Fibroblast of gingiva (primary cell): ENCODE measurements around the gene INSC.
A peak's percentile ranks its signal among the peaks of the same experiment; 100 is the strongest.

Experiments used
- DNase-seq: peaks from one replicate; pipeline ENCODE4 v3.0.0-alpha.2; 2011; ENCODE audit warnings: low read depth

Gene INSC

DNA sequence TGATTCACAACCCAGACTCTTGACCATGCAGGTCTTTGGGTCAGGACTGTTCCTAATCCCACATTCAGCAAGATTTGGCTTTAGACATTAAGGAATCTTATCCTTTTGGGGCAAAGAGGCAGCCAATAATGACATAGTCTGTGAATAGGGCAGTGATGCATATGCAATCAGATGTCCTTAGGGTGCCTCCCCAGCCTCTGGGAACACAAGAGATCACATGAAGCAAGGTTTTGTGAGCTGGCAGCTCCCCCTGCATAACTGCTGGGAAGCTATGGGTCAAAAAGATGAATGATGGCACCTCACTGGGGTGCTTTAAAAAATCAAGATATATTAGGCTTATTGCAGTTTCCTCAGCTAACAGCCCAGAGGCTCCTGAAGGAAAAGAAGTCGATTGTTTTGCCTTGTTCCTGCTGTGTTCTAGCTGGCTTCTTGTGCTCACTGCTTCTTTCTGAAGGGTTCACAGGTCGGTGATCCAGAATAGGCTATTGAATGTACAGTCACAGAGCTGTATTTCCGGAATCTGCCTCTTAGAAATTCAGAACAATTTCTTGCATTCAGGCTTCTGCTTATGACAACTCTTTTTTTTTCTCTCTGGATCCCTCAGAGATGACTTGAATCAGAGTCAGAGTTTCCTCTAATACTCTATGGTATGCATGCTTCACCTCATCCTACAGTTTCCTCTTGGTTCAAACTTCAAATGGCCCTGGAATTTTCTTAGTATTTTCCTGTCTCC is 31.7 kb downstream of the INSC start:
- peak; percentile 77 for DNase-seq

DNA sequence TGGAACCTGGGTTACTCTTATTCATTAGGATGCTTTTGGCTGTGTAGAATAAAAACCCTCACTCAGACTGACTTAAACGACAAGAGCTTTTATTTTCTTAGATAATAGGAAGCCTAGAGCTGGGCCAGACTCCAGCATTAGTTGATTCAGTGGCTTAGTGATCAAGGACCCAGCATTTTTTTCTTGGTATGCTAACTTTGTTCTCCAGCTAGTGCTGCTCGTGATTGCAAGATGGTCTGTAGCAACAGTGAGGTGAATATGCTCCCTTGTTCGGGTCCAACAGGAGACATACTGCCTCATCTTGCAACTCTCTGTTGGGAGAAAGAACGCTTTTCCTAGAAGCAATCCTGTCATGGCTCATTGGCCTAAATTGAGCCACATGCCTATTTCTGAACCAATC is 33.4 kb downstream of the INSC start:
- DNase-seq = peak; percentile 47

DNA sequence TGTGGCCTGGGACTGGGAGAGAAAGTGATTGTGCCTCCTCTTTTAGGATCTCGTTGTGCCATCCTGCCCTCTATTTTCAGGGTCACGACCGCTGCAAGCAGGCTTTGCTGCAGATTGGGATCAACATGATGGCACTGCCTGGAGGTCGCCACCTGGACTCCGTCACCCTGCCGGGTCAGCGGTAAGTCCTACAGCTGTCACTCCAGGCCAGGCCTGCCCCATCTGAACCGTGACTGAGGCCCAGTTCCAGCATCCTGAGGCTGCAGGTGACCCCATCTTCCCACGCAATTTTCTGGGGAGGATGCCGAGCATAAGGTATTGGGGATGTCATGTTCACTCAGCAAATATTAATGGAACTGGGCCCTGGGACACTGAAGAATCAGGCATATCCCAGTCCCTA is 34.3 kb downstream of the INSC start:
- DNase-seq = no peak

- no peak for DNase-seq
Measured at GRCh38 chr11:15150507-15150906, 35.8 kb downstream of the INSC start.

DNA sequence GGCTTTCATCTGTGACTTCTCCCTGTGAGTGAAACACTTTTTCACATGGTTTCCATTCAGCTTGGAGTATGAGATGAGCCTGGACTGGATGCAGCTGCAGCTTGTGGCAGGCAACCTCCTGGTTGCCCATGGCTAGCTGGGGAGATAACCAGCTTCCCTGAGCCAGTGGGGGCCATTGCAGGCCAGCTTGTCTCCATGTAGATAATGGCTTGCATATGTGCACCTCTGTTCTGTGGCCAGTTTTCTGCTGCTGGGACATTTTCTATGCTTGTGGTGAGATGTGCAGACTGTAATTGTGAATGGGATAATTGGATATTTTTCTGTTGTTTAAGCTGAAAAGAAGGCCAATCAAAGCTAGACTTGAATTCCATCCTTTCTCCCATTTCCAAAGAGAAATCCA is 38.5 kb downstream of the INSC start:
- peak; percentile 36 for DNase-seq

GRCh38 chr11:15157181-15157580 is 42.5 kb downstream of the INSC start:
- DNase-seq = peak; percentile 87

DNA sequence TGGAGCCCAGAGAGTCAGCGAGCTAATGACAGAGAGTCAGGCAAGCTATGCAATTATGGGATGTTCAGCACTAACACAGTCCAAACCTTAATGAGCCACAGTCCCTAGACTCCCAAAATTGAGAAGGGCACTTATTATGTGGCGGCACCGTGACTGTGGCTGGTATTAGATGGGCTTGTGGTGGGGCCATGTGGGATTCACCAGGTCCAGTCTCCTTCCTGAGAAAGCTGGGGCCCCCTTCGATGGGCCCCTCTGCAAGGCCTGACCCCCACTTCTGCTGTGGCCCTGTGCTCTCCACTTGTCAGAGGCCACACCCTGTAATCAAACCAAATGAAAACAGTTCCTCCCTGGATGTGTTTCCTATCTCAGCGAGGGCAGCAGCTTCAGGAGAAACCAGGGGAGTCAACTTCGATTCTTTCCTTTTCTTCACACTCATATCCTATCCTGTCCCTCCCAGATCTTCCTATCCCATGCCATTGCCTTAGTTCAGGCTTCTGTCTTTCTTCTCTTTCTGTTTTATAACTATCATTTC is 42.9 kb downstream of the INSC start:
- DNase-seq = no peak

- peak; percentile 90 for DNase-seq
Measured at GRCh38 chr11:15158351-15159015, 43.8 kb downstream of the INSC start.

DNA sequence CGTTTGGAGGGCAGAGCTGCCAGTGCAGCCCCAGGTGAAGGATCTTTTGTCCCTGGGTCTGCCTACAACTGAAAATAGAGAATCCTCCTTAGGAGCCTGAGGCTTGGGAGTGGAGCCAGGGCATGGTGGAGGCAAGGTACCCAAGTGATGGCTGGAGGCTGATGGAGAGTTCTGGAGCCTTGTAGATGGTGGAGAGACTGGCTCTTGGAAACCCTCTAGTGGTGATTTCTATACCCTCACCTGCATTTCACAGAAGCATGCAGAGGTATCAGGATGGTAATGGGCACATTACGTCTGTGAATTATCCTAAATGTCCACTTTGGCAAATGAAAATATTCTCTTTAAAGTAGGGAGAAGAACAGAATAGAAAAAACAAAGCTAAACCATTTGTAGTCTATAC is 44.4 kb downstream of the INSC start:
- peak; percentile 50 for DNase-seq

- no peak for DNase-seq
Measured at GRCh38 chr11:15161790-15162189, 47.1 kb downstream of the INSC start.

DNA sequence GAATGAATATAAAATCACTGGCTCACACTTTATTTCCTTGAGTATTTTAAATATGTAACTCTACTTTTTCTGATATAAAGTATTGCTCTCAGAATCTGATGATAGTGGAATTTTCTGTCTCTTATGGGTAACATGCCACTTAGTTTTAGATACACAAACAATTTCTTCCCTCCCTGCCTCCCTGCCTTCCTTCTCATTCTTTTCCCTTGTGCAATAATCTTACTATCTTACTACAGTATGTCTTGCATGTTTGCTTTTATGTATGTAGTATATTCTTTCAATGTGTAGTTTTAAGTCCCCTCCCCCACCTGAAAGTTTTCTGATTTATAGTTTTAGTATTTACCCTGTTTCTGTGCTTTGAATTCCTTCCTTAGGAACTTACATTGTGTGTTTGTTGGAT is 48.4 kb downstream of the INSC start:
- peak; percentile 64 for DNase-seq

DNA sequence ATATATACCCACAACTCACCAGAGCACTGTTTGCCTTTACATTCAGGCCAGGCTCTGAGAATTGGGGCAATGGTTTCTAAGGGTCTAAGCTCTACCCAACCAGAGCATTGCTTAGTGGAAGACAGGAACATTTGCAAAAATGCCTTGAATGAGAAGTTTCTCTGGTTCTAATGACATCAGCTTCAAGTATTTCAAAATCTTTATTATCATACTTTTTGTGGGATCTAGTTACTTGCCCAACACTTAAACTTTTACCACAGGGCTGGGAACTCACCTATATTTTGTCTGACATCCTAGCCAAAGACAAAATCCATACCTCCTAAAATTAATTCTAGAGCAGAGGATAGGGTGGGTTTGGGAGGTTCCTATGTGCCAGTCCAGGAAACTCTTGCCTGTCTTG is 51.5 kb downstream of the INSC start:
- peak; percentile 51 for DNase-seq

DNA sequence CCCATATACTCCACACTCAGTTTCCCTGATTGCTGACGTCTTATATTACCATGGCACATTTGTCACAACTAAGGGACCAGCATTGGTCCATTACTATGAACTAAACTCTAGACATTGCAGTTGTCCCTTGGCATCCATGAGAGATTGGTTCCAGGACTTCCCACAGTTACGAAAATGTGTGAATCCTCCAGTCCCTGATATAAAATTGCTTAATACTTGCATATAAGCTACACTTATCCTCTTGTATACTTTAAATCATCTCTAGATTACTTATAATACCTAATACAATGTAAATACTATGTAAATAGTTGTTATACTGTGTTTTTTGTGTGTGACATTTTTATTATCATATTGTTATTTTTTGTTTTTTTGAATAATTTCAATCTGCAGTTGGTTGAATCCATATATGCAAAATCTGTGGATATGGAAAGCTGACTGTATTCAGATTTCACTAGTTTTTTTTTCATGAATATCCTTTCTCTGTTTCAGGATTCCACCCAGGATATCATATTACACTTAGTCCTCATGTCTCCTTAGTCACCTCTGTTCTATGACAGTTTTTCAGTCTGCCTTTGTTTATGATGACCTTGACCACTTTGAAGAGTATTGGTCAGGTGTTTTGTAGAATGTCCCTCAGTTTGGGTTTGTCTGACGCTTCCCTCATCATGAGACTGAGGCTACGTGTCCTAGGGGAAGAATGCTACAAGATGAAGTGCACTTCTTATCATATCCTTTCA is 55.3 kb downstream of the INSC start:
- DNase-seq = no peak

- no peak for DNase-seq
Measured at GRCh38 chr11:15170698-15171097, 56.0 kb downstream of the INSC start.

DNA sequence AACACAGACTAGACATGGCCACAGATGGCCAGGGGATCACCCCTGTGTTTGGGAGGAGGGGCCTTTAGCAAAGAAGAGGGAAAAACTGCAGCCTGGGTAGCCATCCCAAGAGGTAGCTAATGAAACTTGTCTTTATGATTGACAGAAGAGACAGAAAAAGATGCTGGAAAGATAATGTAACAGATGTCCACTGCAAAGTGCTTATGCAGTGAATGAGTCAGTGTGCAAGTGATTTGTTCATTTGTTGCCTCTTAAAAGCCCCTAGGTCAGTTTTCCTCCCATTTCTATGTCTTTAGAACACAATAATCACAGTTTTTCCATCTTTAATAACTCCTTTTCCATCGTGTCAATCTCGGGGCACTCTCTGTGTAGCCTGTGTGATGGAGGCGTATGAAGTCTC is 57.2 kb downstream of the INSC start:
- DNase-seq = no peak

- DNase-seq = no peak
Measured at GRCh38 chr11:15175831-15176230, 61.1 kb downstream of the INSC start.

- DNase-seq = no peak
Measured at GRCh38 chr11:15176646-15177163, 62.0 kb downstream of the INSC start.

GRCh38 chr11:15177491-15177890 is 62.8 kb downstream of the INSC start:
- DNase-seq = no peak

- DNase-seq = no peak
Measured at GRCh38 chr11:15178214-15178613, 63.5 kb downstream of the INSC start.

- DNase-seq = peak; percentile 88
Measured at GRCh38 chr11:15179167-15179566, 64.4 kb downstream of the INSC start.

GRCh38 chr11:15180212-15180792 is 65.6 kb downstream of the INSC start:
- peak; percentile 60 for DNase-seq

DNA sequence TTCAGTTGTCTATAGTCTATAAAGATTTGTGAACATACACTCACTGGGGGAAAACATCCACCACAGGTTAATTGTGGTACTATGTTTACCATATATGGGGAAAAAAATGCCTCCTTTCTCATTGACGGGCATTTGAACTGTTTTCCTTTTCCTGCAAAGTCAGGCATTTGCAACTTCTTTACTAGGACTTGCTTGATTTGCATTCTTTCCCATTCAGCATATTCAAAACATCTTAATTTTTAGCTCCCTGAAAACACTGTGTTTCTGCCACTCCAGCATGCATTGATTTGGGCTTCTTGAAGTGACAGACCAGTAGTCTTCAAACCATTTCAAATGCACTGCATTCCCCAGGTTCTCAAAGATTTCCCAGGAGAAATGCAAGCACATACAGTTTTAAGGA is 67.6 kb downstream of the INSC start:
- no peak for DNase-seq
